GM18909 (cell line): ENCODE results near the gene RAP2C.
"Not testable (repeated sequence)": the region's sequence is repeated elsewhere in the genome, so short reads cannot be mapped to it uniquely, and the experiment has no call there.

Experiments used
- ATAC-seq: cut with Tn5 transposase; IDR thresholded peaks from one replicate; pipeline ENCODE4 v1.9.1; 2021; ENCODE audit warnings: mild to moderate bottlenecking; ENCODE audit not compliant: unreplicated experiment, poor library complexity

Gene RAP2C

DNA sequence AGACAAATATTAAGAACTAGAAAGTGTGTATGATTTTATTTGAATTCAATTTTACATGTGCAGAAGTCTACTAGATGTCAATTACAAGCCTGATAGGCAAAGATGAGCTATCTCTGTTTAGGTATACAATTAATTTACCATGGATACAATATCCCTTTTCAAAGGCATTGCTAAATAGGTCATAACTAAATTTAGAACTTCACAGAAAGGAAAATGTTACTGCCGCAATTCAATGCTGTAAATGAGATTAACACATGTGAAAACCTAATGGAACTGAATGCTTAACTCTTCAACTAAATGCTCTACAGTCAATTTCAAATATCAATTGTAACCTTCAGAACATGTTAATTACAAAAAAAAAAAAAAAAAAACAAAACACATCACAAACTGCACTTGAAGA, 14.6 kb downstream of the RAP2C start:
- ATAC-seq, result no peak

DNA sequence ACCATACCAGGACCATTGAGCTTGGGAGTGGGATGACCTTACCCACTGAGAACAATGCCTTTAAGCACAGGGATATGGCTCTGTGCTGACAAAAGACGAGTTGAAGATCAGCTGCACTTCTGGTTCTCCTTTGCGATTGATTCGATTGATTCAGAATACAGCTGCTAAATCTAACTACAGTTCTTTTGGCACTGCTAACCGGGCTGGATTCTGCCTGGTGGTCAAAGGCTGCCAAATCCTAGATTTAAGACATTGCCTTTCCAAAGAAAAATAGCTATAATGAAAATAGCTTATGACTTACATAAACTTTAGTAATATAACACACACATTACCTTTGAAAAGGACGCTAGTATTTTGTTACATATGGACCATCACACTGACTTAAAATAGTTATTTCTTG, 18.3 kb downstream of the RAP2C start:
- ATAC-seq, result no peak

DNA sequence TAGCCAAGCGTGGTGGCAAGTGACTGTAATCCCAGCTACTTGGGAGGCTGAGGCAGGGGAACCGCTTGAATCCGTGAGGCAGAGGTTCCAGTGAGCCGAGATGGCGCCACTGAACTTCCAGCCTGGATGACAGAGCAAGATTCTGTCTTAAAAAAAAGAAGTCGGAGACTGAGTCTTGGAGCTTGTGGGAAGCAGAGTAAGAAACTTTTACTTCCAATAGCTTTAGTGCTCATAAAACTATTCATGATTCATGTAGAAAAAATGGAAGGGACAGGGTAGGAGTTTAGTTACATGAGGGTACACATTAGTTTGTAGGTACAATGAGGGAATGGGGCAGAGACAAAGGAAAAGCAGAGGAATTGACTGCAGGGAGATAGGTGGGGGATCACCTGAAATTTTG, 19.3 kb downstream of the RAP2C start:
- ATAC-seq, result no peak

DNA sequence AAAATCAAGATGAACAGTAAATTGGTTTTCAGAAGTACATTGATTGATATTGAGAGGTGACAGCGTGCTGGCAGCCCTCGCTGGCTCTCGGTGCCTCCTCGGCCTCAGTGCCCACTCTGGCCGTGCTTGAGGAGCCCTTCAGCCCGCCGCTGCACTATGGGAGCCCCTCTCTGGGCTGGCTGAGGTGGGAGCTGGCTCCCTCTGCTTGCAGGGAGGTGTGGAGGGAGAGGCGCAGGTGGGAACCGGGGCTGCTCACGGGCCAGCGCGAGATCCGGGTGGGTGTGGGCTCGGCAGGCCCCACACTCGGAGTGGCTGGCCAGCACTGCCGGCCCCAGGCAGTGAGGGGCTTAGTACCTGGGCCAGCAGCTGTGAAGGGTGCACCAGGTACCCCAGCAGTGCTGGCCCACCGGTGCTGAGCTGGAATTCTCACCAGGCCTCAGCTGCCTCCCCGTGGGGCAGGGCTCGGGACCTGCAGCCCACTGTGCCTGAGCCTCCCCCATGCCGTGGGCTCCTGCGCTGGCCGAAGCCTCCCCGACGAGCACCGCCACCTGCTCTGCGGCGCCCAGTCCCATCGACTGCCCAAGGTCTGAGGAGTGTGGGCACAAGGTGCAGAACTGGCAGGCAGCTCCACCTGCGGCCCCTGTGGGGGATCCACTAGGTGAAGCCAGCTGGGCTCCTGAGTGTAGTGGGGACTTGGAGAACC, 25.2 kb downstream of the RAP2C start:
- ATAC-seq, result no peak

DNA sequence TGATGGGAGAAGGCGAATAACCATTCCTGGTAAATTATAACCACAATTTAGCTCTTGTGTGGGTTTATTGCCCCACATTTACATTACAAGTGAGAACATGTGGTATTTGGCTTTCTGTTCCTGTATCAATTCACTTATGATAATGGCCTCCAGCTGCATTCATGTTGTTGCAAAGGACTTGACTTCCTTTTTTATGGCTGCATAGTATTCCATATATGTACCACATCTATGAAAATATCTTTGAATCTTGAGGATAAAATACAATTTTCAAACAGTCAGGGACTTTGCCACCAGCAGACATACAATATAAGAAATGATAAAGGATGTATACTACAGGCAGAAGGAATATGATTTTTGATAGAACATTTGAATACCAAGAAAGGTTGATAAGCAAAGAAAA, 27.3 kb downstream of the RAP2C start:
- no peak for ATAC-seq

DNA sequence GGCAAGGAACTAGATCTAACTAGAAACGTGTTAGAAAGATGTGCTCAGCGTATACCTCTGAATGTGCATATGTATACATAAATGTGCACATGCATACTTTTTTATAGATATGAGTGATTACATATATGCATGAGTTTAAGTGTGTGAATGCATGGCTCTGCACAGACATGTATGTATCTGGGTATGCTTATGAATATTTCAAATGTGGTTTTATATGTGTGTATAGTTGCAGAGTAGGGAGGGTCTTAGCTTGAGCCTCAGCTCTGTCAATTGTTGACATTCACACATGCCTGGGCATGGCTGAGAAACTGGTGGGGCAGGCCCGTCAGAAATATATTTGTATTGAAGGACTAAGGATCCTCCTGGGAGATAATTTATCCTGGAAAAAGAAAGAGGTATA, 31.1 kb downstream of the RAP2C start:
- ATAC-seq, result no peak

DNA sequence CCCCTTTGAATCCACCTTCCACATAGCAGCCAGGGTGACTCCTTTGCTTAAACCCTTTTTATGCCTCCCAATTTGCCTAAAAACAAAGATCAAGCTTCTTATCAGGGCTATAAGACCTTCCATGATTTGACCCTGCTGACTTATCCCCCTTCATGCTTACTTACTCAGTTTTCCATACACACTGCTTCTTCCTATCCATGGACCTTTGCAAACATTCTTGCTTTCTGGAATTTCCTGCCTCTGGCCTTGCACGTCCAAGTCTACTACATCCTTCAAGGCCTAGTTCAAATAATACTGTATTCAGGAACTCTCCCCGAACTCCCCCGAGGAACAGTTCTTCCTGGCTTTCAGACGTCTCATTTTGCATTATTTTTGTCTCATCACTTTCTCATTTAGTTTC, 31.8 kb downstream of the RAP2C start:
- ATAC-seq, result no peak

DNA sequence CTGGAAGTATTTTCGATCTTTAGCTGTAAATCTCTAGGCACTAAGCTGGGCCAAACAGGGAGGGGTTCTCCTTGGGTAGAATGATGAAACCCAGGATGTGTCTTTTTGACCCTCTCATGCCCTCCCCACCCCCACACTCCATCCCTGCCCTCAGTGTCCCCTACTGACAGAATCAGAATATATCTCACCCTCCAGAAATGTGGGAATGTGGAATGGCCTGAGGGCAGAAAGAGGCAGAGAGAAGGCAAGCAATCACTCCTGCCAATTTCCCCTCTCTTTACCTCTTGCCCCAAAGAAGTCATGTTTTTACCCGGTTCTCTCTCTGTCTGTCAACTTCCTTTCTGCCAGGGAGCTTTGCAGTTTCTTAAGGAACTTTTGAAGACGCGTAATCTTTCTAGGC, 34.4 kb downstream of the RAP2C start:
- ATAC-seq, result no peak

DNA sequence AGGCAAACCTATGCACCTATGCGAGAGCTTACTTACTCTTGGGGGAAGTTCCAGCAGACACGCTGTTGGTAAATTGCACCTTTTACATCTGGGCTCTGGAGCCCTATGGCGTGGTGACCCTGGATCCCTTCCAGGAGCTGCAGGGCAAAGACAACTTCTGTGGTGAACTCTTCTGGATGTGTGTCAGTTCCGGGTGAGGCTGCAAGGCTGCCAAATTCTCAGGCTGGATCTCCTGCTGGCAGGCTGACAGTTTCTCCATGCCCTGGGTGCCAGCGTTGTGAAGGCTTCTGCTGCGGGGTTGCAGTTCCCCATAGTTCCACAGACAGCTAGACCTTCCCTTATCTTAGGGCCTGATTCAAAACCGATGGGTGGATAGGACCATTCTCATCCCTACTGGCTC, 37.9 kb downstream of the RAP2C start:
- no peak for ATAC-seq

DNA sequence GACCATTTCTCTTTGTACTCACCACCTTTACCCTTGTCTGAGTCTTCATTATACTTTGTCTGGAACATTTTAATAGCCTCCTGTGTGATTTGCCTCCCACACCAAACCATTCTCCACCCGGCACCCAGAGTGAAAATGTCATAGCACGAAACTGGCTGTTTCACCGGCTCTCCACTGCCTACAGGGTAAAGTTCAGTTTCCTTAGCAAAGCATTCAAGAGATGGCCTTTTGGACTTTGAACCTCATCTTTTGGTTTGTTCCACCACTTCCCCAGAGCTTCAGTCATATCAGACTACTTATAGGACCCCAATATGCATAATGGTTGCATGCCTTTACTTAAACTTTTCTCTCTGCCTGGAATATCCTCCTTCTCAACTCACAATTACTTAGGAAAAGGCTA, 38.3 kb downstream of the RAP2C start:
- ATAC-seq, result no peak

DNA sequence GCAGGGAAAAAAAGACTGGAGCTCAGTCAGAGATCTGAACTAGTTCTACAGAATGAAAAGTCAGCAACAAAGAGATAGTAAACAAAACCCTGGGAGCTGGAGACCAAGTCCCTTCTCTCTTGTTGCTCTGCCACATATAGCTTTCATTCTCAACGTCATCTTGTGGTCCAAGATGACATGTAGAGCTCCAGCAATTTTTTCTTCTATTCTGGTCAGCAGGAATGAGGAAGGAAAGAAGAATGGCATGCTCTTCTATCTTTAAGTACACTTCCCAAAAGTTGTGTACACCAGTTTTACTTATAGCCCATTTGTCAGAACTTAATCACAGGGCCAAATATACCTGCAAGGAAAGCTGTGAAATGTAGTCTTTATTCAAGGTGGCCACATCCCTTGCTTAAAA, 45.6 kb downstream of the RAP2C start:
- ATAC-seq, result no peak

DNA sequence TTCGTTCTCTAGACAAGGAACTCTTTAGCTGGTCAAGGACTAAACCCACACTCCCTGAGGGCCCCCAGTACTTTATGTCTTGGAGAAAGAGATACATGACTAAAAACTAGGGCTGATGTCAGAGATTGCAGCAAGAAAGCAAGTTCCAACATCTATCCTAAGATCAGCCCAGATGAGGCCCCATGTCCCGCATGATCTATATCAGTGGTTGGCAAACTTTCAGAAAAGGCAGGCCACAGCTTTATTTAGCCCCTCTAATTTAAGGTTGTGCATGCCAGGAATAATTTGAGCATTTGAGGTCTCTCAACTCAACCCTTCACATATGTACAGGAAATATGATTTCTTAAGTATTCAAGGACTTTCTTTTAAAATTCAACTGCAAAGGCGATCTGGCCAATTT, 47.4 kb downstream of the RAP2C start:
- ATAC-seq, result no peak

DNA sequence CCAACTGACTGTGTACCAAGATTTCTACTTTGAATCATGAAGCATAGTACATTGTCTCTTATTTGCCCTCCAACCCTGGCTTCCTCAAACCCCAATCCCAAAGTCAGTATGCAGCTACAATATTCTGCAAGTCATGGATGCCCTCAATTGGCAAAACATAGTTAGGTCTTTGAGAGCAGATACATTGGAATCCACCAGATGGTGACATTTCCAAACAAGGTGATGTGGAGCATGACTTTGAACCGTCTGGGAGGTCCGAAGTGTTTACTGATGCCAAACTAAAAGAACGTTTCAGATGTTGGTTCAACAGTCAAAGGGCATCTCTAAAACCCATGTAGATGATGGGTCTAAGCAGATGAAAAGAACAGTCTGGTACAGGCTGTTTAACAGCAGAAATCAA, 47.8 kb downstream of the RAP2C start:
- ATAC-seq, result no peak

DNA sequence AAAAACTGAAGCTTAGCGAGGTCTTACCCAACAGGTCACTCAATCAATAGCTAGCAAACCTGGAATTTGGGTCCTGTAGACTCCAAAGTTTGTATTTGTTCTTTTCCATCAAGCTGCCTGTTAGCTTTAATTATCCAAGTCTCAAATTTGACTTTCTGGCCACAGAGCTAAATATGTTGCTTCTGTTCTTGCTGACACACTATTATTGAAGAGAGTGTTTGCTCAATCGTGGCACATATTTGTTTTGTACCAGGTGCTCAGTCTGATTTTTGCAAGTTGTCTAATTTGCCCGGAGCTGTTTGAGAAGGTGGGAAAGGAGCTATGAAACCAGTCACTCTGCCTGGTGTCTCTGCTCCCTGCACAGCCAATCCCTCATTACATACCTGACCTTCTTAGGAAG, 49.7 kb downstream of the RAP2C start:
- no peak for ATAC-seq

DNA sequence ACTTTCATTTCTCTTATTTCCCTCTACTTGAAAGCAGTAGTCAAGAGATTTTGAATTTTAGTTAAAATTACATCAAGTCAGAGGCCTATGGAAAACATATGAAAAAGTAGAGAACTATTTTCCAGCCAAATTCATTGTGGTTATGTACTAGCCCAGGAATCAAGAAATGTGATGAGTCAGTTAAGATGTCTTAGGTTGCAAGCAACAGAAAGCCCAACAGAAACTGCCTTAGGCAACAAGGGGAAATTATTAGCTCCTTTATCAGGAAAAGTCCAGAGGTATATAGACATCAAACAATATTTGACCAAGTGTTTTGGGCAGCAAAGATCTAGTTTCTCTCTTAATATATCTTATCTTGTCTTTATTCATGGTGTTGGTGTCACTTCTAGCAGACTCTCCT, 53.6 kb downstream of the RAP2C start:
- no peak for ATAC-seq

DNA sequence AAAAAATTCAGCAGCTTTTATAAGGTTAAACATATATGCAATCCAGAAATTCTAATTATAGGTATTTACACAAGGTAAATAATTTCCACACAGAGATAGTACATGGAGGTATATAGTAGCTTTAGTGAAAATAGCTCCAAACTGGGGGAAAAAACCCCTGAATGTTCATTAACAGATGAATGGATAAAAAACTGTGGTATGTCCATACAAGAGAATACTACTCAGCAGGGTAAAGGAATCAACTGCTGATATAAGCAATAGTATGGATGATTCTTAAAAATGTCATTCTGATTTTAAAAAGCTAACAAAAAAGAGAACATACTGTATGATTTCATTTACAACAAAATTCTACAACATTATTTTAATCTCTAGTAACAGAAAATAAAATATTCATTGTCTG, 54.2 kb downstream of the RAP2C start:
- no peak for ATAC-seq

DNA sequence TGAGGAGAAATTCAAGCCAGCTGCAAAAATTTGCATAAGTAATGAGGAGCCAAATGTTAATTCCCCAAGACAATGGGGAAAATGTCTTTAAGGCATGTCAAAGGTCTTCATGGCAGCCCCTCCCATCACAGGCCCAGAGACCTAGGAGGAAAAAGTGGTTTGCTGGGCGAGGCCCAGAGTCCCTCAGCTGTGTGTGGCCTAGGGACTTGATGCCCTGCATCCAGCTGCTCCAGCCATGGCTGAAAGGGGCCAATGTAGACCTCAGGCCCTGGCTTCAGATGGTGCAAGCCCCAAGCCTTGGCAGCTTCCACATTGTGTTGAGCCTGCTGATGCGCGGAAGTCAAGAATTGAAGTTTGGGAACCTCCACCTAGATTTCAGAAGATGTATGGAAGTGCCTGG, 56.2 kb downstream of the RAP2C start:
- ATAC-seq, result not testable (repeated sequence)

DNA sequence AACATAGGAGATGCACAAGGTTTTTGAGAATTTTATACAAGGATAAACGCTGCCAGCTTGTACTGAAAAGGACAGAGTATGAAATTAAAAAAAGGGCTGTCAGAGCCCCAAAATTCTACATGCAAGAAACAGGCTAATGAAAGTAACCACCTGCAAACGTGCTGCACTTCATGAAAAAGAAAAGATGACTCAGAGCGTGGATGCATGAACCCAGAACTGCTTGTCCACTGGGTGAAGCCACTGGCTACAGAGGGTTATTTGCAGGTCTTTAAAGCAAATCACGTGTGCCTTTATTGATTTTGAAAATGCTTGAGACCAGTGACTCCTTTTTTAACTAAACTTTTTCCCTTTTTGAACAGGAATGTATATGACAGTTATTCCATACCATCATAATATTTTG, 66.1 kb downstream of the RAP2C start:
- no peak for ATAC-seq
